NCI-H82 treated with DMSO at 0.1 percent for 48 hours (cell line): ENCODE measurements around the gene ANKRD30B.
"Not testable (repeated sequence)": the region's sequence is repeated elsewhere in the genome, so short reads cannot be mapped to it uniquely, and the experiment has no call there.

Experiments
- DNase-seq: peaks from one replicate; lab custom pipeline; 2025; ENCODE audit not compliant: unreplicated experiment; lab: John Stamatoyannopoulos, UW

The ANKRD30B gene

DNA sequence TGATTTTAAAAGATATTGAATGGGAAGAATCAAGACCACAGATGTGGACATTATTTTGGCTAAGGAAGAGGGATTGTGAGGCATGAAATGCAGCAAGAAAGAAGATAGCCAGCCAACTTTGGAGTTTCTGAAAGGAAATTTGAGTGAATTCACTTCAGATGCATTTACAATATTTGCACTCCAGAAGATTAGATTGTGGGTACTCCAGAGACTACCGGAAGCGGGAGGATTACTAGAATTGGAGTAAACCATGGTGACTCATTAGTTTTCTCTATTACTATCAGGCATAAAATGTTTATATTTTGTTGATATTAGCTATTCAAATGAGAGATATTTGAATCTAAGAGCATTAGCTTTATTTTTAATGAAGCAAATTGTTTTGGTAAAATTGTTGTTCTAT is 93.6 kb downstream of the ANKRD30B start:
- not testable (repeated sequence) for DNase-seq

DNA sequence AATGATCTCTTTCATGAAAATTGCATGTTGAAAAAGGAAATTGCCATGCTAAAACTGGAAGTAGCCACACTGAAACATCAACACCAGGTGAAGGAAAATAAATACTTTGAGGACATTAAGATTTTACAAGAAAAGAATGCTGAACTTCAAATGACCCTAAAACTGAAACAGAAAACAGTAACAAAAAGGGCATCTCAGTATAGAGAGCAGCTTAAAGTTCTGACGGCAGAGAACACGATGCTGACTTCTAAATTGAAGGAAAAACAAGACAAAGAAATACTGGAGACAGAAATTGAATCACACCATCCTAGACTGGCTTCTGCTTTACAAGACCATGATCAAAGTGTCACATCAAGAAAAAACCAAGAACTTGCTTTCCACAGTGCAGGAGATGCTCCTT is 103.6 kb downstream of the ANKRD30B start:
- not testable (repeated sequence) for DNase-seq

DNA sequence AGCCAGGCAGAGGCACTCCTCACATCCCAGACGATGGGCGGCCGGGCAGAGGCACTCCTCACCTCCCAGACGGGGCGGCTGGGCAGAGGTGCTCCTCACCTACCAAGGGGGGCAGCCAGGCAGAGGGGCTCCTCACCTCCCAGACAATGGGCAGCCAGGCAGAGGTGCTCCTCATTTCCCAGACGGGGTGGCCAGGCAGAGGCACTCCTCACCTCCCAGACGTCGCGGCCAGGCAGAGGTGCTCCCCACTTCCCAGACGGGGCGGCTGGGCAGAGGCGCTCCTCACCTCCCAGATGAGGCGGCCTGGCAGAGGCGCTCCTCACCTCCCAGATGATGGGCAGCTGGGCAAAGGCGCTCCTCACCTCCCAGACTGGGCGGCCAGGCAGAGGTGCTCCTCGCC is 107.7 kb downstream of the ANKRD30B start:
- not testable (repeated sequence) for DNase-seq

DNA sequence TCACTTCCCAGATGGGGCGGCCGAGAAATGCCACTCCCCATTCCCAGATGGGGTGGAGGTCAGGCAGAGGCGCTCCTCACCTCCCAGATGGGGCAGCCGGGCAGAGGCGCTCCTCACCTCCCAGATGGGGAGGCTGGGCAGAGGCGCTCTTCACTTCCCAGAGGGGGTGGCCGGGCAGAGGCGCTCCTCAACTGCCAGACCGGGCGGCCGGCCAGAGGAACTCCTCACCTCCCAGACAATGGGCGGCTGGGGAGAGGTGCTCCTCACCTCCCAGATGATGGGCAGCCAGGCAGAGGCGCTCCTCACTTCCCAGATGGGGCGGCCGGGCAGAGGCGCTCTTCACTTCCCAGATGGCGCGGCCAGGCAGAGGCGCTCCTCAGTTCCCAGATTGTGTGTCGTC is 108.3 kb downstream of the ANKRD30B start:
- not testable (repeated sequence) for DNase-seq

DNA sequence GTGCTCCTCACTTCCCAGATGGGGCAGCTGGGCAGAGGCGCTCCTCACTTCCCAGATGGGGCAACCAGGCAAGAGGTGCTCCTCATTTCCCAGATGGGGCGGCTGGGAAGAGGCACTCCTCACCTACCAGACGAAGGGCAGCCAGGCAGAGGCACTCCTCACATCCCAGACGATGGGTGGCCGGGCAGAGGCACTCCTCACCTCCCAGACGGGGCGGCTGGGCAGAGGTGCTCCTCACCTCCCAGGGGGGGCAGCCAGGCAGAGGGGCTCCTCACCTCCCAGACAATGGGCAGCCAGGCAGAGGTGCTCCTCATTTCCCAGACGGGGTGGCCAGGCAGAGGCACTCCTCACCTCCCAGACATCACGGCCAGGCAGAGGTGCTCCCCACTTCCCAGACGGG is 110.5 kb downstream of the ANKRD30B start:
- DNase-seq = not testable (repeated sequence)

DNA sequence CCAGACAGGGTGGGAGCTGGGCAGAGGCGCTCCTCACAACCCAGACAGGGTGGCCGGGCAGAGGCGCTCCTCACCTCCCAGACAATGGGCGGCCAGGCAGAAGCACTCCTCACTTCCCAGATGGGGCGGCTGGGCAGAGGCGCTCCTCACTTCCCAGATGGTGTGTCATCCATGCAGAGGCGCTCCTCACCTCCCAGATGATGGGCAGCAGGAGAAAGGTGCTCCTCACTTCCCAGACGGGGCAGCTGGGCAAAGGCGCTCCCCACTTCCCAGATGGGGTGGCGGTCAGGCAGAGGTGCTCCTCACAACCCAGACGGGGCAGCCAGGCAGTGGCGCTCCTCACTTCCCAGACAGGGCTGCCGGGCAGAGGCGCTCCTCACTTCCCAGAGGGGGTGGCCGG is 112.0 kb downstream of the ANKRD30B start:
- DNase-seq = not testable (repeated sequence)

DNA sequence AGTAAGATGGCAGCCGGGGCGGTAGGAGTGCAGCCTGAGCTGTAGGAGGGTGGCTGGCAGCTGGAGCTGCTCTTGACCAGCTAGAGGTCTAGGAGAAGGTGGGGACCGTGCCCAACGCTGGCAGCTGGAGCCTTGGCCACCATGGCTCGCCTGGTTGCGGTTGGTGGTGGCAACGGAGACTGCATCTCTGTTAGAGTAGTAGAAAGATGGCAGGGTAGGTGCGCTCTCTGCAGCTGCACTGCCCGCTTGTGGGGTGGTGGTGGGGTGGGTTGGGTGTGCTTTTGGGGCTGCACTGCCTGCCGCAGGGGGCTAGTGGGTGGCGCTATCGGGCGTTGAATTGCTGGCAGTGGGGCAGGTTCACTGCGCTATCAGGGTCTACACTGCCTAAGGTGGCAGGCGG is 118.5 kb downstream of the ANKRD30B start:
- not testable (repeated sequence) for DNase-seq

DNA sequence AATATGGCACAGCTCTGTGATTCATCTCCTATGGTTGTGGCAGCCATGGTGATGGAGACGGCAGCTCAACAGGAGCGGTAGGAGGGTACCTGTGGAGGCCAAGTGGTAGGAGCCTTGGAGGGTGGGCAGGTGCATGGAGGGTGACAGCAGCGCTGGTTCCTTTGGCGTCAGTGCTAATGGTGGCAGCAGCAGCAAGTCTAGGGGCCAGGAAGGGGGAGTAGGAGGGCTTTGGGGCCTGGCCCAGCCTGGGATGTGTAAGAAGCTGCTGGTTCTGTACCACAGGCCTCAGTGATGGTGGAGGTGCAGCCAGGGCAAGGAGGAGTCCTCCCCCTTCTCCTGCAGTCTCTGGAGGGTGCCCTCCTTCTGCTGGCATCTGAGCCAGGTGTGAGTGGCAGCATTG is 120.0 kb downstream of the ANKRD30B start:
- not testable (repeated sequence) for DNase-seq

DNA sequence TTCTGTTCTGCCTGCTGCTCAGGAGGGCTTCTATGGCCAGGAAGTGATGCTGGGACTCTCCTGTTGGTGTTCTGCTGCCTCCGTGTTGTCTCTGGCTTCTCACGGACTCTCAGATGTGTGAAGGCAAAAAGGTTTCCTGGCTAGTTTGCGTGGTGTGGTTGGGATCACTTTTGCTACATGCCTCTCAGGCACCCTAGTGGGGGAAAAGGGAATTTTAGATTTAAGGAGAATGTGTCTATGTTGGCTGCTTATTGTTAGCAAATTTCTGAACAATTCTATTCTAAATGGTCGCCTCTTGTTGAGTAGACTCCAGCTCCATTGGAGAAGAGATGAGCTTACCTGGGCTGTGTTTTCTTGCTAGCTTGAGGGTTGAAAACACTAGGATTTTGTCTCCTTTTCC is 120.9 kb downstream of the ANKRD30B start:
- not testable (repeated sequence) for DNase-seq

DNA sequence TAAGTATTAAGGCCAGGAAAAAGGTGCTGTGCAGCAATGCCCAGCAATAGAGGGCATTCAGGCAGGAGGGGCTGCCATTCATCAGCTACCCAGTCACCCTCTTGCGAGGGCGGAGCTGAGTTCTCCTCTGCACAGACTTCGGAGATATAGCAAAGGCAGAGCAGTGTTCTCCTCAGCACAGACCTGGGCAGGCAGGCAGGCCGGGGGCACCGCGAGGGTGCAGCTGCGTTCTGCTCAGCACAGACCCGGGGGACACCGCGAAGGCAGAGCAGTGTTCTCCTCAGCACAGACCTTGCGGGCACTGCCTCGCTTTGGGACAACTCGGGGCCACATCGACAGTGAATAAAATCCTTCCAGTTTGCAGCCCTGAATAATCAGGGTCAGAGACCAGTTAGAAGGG is 130.9 kb downstream of the ANKRD30B start:
- not testable (repeated sequence) for DNase-seq

DNA sequence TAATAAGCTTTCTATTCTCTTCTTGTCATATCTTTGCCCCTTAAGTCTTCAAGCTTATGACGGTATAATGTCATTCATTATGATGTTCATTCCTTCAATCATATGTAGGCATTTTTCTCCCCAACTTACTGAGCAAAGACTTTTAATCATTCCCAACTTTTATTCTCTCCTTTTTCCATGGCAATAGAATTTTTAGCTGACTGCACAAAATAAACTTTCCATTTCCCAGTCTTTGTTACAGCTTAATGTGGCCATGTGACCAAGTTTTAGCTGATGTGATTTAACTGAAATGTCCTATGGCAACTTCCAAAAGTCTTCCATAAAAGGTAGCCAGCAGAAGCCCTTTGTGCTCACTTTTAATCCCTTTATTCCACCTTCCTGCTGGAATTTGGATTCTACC is 152.5 kb downstream of the ANKRD30B start:
- DNase-seq = no peak
